CD4-positive, alpha-beta T cell treated with Interleukin-12 subunit alpha and Interleukin-12 subunit beta, for 1 hour (primary cell): ENCODE results near the gene CCDC106.

Source experiments
- DNase-seq: peaks from one replicate; pipeline ENCODE4 v3.0.0-alpha.2; 2020

CCDC106 gene

DNA sequence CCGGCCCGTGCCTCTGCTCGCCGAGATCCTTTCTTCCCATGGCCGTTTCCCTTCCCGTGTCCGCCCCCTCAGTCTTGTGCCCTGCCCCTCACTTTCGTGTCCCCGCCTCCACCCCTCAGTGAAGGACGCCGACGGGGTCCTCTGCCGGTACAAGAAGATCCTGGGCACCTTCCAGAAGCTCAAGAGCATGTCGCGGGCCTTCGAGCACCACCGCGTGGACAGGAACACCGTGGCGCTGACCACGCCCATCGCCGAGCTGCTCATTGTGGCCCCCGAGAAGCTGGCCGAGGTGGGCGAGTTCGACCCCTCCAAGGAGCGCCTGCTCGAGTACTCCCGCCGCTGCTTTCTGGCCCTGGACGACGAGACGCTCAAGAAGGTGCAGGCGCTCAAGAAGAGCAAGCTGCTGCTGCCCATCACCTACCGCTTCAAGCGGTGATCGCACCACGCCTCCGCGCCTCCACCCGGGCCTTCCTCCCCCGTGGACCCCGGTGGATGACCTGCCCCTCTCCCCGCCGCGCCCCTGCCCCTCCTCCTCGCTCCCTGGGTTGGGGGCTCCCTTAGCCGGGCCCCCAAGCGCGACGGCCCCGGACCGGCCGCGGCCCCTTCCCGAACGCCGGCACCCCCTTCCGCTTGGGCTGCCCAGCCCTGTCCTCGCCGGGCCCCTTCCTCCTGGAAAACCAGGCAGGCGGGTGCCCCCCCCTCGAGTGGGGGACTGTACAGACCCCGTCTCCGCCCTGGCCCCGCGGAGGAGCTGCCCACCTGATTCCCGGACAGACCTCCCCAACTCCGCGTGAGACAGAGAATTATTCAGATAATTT lies 4.5 kb downstream of the CCDC106 start:
- DNase-seq: no peak

DNA sequence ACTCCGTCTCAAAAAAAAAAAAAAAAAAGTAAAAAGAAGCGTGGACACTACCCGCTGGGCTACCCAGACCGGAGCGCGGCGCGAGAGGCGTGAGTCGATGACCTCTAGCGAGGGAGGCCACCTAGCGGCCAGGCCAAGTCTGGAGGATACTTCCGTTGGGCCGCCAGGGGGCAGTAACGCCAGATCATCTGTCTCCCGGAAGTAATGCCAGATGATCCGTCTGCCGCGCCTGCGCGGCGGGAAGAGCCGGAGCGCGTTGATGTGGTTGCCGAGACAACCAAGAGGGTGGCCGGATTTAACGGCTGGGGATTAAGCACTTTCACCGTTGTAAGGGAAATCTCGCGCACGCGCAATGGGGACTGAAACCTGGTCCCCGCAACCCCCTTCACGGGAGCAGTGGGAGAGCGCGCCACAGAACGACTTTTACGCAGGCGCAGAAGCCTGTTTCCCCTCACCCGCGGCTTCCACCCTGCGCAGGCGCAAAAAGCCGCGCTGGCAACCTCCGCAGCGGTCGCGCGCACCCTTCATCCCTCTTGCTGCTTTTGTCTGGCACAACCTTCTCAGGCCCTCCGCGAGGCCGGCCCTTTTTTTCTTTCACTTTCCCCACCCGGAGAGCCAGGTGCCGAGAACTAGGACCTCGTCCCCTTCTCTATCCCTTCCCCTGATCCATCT lies 5.8 kb downstream of the CCDC106 start:
- peak; percentile 99 for DNase-seq

DNA sequence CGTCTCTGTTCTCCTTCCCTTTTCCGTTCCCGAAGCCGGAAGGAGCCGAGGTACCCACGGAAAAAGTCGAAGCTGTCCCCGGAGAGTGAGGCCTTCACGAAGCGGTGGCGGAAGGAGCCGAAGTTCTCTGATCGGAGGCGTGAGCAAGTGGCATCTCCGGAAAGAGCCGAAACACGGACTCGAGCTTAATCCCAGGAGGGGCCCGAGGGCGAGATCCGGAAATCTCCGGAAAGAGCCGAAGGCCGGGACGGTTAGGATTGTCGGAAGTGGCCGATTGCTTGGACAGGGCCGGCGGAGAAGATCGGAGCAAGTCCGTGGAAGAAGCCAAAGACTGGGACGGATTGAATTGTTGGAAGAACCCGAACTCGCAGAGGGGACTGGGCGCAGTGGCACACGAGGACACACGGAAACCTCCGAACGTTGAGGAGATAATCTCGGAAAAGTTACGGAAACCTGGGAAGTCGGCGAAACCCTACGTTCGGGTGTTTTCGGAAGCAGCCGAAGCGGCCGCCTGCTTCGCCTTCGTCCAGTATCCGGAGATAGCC lies 6.4 kb downstream of the CCDC106 start:
- DNase-seq: peak; percentile 100

DNA sequence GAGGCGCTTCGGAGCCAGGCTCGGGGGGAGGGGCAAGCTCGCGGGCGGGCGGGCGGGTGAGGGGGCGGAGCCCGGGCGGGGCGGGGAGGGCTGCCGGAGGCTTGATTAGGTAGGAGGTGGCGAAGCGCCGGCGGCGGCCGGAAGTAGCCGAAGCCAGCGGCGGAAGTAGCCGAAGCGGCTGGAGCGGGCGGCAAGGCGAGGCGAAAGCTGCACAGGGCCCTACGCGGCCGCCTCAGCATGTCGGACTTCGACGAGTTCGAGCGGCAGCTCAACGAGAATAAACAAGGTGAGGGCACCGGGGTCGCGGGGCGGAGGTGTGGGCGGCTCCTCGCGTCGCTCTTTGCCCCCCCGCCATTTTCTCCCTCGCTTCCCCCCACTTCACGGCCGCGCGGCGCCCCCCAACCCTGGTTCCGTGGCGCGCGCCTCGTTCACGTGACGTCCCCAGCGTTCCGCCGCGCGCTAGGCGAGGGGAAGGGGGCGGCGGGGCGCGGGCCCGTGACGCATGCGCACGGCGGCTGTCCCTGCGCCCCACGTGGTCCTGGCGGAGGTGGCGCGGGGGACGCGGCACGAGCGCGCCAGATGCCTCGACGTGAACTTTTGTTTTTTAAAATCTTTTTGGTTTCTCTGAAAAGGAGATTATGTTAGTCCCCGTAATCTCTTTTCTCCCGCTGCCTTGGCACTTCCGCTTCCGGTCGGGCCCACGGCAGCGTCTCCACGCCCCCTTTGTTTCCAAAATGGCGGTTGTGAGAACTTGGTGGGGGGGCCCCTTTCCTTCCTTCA lies 7.0 kb downstream of the CCDC106 start, which contains the start of gene U2AF2:
U2AF2 (plus strand) TSS at position 168 of the 780 bp plus-strand sequence; CDS start at position 238, 70 bp downstream.
- DNase-seq: peak; percentile 97

DNA sequence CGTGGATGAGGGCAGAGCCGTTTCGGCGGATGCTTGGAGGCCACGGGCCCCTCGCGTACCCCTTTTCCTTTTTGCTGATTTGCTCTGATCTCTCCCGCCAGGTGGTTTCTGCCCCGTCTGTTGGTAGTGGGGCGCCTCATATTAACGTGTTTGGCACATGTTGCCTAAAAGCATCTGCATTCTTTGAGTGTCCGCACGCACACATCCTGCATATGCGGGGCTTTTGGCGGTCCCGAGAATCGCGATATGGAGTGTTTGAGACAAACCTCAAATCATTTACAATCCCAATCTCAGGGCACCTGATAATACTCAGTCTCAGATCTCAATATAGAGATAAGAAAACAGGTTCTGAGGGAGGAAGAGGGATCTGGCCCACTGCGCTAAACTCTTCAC lies 7.6 kb downstream of the CCDC106 start:
- DNase-seq: no peak

DNA sequence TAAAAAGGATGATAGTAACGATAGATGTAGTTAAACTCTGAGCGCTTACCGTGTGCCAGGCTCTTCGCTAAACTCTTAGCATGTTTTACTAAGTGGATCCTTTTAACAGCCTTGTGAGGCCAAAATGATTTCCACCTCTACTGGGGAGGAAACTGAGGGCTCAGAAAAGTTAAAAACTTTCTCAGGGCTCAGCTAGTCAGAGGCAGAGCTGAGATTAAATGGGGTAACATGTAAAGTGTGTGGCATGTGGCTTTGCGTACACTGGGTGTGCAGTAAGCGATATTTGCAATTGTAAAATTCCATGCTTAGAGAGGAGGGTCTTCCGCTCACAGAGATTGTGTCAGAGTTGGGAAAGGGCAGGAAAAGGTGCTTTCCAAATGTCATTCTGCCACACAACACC lies 8.5 kb downstream of the CCDC106 start:
- DNase-seq: no peak

DNA sequence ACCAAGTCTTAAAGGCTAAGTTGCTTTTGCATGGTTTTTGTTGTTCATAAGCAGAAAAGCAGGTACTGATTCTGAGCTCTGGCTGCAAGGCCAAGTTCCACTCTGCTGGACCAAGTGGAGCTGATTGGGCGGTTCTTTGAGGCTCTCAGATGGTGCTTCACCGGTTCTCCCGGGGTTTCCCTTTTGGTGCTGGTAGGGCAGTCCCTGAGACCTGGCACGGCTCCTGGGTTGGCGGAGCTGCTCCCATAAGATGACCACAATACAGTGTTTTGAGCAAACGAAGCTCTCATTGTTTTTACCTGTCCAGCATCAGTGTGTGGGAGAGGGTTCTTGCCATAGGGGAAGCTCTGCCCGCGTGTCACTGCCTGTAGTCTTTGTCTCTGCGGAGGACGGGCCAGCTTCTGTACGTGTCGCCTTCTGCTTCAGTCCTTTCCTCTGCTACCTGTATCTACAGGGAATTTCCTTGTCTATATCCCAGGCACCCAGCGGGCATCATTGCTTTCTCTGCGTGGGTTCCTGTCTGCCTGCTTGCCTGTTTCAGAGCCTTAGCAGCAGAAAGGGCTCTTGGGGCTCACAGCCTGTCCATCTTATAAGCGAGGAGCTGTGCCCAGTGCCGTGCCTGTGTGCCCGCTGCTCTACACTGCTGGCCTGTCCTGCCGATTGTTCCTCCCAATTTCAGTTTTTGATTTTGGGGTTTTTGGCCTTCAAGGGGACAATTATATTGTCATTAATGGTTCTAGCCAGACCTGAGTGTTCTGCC lies 9.2 kb downstream of the CCDC106 start:
- DNase-seq: no peak

DNA sequence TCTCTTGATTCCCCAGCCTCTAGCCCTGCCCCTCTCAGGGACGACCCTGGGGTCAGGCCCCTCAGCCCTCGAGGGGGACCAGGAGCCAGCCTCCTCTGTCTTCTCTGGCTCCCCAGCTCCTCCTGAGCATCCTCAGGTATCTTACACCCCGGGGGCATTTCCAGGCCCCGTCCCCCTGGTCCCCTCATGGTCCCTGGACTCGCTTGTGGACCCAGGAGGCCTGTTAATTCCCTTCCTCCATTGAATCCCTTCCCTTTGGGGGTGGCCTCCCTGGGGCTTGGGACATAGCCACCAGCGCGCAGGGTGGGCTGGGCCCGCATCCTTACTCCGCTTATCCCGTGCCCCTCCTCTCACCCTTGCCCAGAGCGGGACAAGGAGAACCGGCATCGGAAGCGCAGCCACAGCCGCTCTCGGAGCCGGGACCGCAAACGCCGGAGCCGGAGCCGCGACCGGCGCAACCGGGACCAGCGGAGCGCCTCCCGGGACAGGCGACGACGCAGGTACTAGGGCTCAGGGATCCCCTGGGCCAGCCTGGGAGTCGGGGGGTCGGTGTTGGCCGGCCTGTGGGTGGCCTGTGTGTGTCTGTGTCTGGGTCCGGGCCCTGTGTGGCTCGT lies 10.9 kb downstream of the CCDC106 start:
- no peak for DNase-seq

DNA sequence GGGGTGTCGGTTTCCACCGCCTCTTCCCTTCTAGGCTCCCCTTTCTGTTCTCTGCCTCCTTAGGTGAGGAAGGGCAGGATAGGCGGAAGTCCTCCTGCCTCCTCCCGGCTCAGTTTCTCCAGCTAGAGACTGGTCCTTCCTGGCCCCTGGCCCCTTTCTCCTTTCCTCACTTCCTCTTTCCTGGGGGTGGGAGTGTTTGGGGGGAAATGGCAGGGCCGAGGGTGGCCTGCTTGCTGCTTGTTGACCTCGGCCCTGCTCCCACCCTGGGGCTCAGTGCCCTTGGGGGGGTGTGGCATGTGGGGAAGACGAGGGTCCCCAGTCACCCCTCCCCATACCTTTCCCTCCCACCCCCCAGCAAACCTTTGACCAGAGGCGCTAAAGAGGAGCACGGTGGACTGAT lies 11.8 kb downstream of the CCDC106 start:
- DNase-seq: no peak

DNA sequence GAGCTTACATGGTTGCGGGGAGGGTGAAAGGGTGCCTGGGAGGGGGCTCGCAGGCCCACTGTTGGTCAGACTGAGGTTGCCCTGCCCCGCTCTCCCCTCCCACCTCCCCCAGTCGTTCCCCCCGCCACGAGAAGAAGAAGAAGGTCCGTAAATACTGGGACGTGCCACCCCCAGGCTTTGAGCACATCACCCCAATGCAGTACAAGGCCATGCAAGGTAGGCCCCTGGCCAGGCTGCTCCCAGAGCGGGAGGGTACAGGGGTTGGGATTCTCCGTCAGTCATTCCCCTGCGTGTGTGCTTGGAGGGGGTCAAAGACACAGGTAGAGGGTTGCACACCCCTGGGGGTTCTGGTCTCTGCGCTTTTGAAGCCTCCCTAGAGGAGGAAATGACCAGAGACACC lies 12.4 kb downstream of the CCDC106 start:
- no peak for DNase-seq

DNA sequence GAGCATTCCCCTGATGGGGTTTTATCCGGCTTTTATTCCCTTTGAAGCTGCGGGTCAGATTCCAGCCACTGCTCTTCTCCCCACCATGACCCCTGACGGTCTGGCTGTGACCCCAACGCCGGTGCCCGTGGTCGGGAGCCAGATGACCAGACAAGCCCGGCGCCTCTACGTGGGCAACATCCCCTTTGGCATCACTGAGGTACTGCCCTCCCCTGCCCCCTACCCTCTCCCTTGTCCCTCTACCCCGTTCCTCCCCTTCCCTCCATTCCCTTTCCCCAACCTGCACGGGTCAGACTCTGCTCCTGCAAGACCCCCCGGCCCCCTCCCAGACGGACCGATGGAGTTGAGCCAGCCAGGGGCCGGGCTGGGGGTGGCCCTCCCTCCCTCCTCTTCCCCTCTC lies 13.0 kb downstream of the CCDC106 start:
- DNase-seq: no peak

DNA sequence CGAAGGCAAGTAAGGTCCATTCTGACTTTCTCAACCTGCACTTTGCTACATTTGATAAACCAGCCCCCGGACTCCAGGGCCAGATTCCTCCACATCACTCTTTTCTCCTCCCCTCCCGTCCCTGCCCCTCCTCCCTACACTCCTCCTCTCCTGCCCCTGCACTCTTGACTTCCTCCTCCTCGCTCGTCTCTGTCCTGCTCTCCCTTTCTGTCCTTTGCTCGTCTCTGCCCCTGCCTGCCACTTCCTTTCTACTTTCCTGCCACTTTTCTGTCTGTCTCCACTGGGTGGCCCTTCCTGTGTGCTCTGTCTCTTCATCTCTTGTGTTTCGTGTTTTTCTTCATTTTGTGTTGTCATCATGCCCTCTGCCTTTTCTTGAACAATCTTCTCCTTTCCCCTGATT lies 13.8 kb downstream of the CCDC106 start:
- no peak for DNase-seq

DNA sequence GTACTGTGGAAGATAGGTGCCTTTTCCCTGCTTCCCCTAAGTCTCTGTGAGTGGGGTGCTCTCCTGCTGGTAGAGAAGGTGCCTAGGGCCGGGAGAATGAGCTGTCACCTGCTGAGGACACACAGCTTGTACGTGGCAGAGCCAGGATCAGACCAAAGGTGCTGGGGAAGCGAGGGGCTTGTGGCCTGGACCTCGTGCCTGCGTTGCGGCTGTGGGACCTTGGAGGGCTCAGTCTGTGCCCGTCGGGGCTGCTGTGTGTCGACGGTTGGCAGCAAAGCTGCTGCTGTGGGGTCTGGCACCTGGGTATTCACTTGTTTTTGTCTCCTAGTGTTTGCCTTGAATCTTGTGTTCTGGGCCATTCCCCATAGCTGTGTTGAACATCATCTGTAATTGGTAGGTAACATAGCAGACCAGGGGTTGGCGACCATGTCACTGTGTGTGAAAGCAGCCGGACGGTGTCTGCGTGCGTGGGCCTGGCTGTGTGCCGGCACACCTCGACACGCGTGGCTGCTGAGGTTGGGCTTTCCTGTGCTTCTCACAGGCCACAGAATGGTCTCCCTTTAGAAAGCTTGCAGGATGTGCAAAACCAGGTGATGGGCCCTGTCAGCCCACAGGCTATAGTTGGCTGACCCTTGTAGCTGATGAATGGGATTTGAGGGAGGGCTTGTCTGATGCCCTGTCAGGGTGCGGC lies 16.0 kb downstream of the CCDC106 start:
- DNase-seq: no peak

DNA sequence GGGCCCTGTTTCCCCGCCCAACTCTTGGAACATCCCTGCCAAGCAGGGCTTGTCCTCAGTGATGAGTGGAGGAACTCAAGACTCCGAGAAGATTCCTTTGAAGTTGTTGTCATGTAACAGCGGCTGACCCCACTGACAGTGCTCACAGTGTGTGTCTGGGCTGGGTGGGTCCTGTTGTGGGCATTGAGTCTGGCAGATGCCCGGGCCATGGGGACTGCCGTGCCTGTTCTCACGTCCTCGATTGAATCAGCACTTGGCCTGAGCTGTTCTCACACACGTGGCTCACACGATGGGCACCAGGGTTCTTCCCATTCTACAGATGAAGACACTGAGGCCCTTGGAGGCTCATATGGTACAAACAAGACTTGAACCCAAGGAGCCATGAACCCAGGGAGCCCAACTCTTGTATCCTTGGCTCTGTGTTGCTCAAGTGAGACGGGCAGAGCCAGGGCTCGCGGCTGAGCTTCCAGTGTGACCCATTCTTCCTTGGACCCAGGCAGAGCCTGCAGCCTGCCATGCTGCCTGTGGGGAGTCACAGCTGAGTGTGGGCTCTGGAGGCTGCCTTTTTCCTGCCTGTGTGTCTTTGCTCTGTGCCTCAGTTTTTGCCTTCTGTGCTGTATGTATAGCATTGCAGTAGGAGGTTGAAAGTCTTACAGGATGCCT lies 18.5 kb downstream of the CCDC106 start:
- no peak for DNase-seq

DNA sequence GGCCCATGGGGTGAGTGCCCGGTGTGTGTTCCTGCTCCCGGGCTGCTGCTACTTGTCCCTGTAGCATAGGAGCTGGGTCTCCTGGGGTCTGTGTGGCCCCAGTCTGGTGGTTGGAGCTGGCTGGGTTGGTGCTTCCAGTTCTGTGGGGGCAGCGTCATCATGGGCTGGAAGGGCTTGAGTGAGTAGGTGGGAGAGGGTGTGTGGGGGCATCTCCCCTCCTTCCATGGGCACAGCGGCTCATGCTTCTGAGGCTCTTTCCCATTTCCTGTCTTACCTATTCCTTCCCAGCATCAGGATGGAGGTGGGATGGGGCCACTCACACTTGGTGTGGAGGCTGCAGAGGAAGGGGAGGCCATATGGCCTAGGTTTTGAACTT lies 19.0 kb downstream of the CCDC106 start:
- no peak for DNase-seq

DNA sequence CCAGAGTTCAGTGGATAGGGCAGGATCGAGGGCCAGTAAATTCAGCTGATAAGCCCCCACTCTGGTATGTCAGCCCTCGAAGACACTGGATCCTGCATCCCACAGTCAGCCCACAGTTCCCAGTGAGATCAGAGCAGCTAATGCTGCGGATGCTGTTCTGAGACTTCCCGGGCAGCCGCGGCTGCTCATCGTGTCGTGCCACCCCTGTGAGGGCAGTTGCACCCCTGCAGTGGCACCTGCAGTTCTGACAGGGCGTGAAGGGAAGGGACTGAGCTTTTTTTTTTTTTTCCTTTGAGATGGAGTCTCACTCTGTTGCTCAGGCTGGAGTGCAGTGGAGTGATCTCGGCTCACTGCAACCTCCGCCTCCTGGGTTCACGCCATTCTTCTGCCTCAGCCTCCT lies 19.5 kb downstream of the CCDC106 start:
- DNase-seq: no peak

DNA sequence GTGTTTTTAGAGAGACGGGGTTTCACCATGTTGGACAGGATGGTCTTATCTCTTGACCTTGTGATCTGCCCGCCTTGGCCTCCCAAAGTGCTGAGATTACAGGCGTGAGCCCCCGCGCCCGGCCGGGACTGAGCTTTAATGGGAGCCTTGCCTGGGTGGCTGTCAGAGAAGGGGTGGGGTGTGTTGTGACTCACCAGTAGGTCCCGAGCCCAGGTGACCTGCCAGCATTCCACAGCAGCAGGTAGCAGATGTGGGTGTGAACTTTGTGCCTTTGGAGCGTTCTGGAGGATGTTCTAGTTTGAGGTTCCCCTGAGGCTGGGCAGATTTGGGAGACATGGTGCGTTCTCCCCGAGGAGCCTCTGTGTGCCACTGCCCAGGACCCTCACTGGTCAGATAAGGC lies 19.9 kb downstream of the CCDC106 start:
- no peak for DNase-seq

DNA sequence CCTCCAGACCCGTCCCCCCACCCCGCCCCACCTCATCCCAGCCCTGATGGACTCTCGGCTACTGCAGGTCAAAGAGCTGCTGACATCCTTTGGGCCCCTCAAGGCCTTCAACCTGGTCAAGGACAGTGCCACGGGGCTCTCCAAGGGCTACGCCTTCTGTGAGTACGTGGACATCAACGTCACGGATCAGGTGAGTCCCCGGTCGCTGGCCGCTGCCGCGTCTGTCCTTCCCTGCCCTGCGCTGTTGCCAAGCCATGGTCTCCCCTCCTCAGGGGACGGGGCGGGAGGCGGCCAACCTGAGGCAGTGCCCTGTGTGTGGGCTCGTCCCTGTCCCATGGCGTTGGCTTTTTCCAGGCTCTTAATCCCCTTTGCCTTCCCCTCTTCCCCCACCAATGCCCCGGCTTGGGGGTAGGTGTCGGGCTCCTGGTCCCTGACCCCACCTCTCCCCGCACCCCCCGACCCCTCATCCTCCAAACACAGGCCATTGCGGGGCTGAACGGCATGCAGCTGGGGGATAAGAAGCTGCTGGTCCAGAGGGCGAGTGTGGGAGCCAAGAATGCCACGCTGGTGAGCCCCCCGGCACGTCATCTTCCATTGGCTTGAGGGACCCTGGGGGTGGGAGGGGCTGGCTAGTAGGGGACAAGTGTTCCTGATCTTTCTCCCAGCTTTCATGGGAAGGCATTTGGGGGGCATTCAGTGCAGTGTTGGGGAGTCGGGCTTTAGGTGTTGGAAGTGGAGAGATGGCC lies 20.8 kb downstream of the CCDC106 start:
- DNase-seq: no peak

DNA sequence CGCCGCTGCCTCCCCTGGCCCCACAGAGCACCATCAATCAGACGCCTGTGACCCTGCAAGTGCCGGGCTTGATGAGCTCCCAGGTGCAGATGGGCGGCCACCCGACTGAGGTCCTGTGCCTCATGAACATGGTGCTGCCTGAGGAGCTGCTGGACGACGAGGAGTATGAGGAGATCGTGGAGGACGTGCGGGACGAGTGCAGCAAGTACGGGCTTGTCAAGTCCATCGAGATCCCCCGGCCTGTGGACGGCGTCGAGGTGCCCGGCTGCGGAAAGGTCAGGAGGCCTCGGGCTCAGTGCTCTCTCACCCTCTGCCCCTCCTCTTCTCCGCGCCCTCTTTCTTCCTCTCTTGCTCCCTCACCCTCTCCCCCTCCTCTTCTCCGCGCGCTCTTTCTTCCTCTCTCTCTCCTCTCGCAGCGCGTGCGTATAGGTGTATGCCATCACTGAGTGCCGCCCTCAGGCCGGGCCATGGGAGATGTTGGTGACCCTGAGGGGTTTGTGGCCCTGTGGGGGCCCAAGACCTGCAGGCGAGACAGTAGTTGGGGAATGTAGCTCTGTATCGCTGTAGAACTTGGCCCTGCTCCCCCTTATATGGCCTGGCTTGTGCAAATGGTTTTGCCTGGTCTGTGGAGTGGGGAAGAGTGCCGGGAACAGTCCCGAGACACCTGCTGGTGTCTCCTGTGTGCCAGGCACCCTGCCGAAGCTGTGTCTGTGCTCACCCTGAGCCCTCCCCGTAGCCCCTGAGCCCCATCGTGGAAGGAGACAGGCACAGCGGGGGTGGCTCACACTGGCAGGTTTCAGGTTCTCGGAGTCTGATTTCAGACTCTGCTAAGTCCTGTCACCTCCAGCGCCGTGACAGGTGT lies 21.6 kb downstream of the CCDC106 start:
- no peak for DNase-seq
